ENCODE results near the gene AQP12A. TPM values are rescaled to one million over a fixed set of nuclear protein-coding genes. Genes with fewer than 3 reads are reported as not detected.
"Not testable (repeated sequence)": the region's sequence is repeated elsewhere in the genome, so short reads cannot be mapped to it uniquely, and the experiment has no call there.

The AQP12A gene
- total RNA-seq, 1 donor from 2014 or later, result not detected

DNA sequence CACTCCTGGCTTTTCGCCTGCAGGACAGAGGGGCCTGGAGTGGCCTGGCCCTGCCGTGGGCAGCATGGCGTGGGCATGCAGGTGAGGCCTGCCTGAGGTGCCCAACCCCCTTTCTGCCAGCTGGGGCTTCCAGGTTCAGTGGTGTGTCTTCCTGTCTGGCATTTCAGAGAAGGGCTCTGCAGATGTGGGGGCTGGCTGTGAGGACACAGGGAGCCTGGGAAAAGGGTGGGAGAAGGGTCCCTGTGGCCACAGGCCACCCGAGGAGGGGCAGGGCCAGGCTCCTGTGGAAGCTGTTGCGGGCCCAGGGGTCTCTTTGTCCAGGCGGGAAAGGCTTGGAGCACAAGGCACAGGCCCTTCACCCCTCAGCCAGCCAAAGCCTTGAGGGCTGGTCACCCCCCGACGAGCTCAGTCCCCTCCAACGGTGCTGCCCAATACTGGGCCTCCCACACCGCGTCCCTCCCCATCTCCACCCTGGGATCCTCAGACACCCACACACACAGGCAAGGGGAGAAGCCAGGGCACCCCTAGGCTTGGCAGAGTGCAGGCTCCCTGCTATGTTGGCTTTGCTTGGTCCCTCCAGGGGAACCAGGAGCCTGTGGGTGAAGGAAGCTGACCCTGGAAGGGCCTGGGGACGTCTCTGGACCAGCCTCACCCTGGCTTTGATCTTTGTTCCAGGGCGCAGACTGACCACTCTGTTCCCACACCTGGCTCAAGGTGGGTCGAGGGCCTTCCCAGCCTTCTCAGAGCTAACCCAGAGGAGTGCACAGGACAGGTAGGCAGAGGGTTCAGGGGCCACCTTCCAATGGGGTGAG lies 3.7 kb upstream of the AQP12A start:
- no peak for DNase-seq (ENCODE audit: low read depth)

DNA sequence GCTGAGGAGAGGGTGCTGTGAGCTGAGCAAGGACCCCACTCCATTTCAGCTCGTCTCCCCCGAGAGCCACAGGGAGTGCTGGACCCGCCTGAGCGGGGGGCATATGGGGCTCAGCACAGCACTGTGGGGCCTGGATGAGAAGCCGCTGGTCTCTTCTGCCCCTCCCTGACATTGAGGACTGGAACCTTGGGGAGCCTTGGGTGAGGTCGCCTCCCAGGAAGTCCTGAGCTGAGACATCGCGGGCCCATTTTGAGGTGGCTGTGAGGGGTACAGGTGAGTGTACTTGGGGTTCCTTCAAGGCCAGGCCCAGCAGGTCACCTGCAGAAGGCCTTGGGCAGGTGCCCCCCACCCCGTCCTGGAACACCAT lies 3.1 kb upstream of the AQP12A start:
- DNase-seq (ENCODE audit: low read depth), result no peak

- DNase-seq (ENCODE audit: low read depth), result no peak
Measured at GRCh38 chr2:240689975-240690374, 1.7 kb upstream of the AQP12A start.

DNA sequence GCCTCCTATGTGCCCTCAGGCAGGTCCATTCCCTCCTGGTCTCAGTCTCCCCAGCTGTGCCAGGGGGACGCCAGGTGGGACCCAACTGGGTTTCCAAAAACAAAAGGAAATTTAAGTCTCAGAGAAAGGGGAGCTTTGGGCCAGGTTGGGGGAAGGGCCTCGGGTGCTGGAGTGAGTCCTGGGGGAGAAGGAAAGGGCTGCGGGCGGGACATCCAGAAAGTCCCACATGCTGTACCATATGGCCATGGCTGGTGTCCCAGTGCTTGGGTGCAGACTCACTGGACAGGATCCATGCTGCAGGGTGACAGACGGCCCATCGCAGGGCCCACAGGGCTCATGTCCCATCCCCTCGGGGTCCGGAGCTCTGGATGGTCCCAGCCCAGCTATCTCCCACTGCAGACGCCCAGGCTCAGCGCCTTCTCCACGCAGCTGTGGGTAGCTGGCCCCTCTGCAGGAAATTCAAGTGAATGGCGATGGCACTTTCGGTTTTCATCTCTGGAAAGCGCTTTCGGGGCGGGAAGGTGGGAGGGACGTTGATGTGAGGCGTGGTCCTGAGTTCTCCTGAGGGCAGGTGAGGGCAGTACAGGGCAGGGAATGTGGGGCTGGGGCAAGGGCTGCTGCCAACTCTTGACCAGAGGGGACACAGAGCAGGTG lies 1.1 kb upstream of the AQP12A start:
- DNase-seq (ENCODE audit: low read depth), result not testable (repeated sequence)

- DNase-seq (ENCODE audit: low read depth), result not testable (repeated sequence)
Measured at GRCh38 chr2:240691075-240691427, 615 bp upstream of the AQP12A start.

DNA sequence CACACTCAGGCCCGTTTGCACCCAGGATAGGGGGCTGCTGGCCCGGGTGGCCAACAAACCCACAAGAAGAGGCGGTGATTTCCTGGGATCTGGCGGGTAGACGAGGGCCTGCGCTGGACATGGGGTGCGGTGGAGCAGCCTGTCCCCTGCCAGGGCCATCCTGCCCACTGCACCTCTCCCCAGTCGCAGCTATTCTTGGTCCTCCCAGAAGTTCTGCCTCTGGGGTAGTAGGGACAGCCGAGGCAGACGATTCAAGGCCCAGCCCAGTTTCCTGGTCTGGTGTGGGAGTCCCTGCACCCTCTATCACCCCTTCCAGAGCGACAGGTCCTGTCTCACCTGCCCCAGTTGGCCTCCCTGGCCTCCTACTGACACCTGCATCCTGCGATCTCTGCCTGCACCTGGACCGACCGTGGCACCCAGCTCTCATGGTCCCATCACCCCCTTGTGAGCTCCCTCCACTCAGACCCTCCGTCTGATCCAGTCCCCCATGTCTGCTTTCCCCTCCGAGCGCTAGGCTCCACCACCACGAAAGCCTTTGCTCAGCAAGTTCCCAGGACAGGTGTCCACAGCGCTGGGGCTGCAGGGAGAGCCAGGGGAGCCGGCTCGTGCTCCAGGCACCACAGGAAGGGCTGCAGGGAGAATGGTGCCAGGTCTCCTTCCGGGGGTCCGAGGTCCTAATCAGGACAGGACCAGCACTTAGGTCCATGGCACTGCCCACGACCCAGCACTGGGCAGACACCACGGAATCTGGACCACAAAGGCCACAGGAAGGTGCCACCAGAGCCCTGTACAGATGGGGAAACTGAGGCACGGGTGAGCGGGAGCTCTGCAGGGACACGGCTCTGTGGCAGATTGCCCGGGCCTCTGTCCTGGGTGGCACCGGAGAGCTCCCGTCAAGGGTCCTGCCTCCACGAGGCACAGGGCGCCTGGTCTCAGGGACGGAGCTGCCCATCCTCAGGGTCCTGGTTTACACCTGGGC lies 1.2 kb downstream of the AQP12A start:
- not testable (repeated sequence) for DNase-seq (ENCODE audit: low read depth)

- not testable (repeated sequence) for DNase-seq (ENCODE audit: low read depth)
Measured at GRCh38 chr2:240694304-240694703, 2.6 kb downstream of the AQP12A start.

DNA sequence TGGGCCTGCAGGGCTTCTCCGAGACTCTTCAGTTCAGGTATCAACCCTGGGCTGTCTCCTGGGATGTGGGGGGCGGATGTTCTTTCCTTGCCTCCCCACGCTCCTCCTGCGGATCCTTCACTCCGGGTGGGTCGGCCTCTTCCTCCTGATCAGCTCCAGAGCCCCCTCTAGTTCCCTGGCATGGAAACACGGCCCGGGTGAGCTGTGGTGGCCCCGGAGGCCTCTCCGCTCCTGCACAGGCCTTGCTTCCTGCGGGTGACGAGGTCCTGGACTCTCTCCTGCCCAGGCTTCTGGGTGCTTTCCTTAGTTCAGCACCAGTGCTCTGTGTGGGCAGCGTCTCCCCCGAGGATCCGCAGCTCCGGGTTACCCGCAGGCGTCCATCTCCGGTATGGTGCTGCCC lies 3.9 kb downstream of the AQP12A start:
- DNase-seq (ENCODE audit: low read depth), result not testable (repeated sequence)

- not testable (repeated sequence) for DNase-seq (ENCODE audit: low read depth)
Measured at GRCh38 chr2:240696469-240696868, 4.8 kb downstream of the AQP12A start.

DNA sequence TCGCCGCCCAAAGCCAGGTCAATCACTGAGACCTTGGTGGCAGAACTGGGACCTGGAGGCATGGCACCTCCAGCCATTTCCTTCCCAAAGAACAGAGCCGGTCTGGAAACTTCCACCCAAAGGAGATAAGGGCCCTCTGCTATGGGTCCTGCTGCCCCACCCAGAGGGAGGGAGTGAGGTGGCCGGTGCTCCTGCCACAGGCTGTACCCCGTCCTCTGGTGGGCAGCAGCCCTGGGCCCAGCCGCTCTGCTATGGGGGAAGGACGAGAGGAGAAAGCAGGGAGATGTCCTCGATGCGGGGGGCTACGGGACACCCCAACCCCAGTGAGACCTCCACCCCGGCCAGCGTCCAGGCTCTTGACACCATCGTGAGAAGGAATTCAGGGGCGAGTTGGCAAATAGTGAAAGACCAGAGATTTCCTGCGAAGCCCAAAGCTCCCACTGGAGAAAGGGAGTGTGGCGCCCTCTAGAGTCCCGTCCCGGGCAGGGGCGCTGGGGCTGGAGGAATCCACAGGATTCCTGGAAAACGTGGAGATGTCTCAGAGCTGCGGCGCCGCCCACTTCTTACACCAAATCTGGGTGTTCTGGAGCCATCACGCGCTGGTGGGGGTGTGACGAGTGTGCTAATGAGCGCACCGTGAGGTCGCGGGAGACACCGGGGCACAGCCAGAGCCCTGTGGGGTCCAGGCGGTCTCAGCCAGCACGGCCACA lies 7.3 kb downstream of the AQP12A start:
- DNase-seq (ENCODE audit: low read depth), result not testable (repeated sequence)

GRCh38 chr2:240699835-240700234 lies 8.2 kb downstream of the AQP12A start:
- not testable (repeated sequence) for DNase-seq (ENCODE audit: low read depth)

- not testable (repeated sequence) for DNase-seq (ENCODE audit: low read depth)
Measured at GRCh38 chr2:240700616-240701015, 8.9 kb downstream of the AQP12A start.

DNA sequence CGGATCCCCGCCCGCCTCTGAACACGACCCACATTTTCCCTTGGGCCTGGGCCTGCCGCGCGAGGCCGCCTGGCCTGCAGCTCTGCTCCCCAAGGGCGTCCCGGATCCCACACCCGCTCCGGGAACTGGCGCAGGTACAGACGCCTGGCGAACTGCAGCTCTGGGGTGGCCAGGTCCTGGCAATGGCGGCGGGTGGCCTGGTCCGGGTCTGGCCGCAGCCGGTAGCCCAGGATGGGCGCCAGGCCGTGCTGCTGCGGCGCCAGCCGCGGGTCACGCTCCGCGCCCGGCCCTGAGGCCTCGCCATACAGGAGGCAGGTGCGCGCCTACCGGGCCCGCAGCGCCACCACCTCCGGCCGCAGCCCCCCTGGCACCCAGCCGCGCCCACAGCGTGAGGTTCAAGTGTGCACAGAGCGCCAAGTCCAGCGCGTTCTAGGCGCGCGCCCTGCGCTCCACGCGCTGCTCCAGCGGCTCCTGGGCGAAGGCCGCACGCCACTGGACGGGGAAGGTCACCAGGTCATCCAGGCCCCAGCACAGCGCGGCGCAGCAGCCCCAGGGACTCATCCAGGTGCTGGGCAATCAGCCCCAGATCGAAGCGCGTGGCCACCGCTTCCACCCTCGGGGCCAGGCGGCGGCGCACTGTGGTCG lies 9.5 kb downstream of the AQP12A start:
- DNase-seq (ENCODE audit: low read depth), result no peak

- no peak for DNase-seq (ENCODE audit: low read depth)
Measured at GRCh38 chr2:240701736-240702639, 10.3 kb downstream of the AQP12A start.

DNA sequence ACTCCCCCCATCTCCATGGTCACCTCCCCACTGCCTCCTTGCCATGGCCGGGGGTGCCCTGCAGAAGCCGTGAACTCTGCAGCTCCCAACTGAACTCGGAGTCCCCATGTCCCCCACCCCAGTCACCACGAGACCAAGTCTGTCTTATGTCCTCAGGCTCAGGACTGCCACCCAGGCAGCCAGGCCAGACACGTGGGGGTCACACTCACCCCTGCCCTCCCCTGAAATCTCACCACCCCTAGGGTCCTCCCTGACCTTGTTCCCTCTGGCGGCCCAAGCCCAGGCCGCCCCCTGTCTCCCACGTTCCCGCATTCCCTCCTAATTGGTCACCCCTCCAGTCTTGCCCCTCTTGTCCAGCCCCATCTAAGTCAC lies 11.0 kb downstream of the AQP12A start:
- DNase-seq (ENCODE audit: low read depth), result no peak

DNA sequence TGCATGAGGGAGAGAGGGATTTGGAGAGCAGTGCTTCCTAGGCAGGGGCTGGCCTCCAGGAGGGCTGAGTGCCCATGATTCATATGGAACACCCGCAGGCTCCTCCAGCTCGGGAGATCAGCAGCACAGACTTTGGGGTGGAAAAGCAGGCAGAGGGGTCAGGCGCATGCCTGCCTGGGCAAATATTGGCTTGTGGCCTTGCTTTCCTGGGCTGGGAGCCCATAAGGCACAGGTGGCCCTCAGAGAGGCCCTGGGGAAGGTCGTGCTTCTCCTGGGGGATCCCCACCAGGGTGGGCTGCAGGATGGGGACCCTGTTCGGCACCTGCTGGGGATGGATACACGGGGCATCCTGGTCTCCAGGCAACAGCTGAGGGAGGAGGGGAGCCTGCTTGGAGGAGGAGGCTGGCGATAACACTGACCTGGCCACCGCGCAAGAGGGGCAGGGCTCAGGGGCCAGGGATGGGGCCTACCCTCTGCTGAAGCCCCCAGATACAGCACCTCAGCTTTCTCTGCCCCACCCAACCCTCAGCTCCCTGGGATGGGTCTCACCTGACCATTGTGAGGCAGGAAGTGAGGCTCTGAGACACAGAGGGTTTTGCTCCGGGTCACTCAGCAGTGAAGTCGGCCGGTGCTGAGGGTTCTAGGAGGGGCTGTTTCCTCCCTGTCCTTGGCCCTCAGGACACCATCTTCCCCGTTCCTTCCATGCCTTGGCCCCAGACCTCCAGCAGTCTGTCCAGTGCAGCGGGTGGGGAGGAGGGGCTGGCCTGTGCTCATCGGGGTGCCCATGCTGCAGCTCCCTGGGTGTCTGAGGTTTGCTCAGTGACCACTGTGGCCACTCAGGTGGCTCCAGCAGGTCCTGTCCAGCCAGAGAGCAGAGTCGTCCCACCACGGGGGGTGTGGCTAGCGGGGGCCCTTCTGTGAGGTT lies 12.0 kb downstream of the AQP12A start:
- DNase-seq (ENCODE audit: low read depth), result no peak

DNA sequence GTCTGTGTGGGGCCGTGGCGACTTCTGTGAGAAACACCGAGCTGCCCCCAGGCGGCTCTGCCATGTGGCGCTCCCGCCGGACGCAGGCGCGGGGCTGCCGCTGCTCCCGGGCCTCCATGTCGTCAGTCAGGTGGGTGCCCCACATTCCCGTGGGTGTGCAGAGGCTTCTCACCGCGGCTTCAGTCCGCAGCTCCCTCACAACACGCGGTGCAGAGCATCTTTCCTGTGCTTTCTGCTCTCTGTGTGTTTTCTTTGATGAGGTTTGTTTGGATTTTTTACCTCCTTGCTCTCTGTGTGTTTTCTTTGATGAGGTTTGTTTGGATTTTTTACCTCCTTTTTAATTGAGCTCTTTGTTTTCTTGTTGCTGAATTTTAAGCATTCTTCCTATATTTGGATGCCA lies 13.0 kb downstream of the AQP12A start:
- DNase-seq (ENCODE audit: low read depth), result no peak

DNA sequence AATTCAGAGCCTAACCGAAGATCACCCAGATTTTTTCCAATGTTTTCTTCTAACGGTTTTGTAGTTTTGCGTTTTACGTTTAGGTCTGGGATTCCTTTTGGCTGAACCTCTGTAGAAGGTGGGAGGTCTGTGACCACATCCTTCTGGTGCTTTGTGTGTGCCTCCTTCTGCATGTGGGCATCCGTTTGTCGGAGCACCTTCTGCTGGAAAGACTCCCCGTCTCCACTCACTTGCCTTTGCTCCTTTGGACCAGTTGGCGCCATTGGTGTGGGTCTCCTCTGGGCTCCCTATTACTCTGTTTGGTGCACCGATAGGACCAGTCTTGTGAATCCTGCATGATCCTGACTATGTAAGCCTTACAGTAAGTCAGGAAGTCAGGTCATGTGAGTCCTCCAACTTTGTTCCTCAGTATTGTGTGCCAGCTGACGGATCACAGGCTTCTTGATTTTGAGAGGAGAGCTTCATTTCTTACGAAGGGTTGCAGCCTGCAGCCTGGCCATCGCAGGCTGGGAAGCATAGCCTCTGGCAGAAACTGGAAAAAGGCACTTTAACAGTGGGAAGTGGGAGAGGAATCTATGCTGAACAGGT lies 13.6 kb downstream of the AQP12A start:
- DNase-seq (ENCODE audit: low read depth), result no peak

Measured in renal cortical epithelial cell (primary cell).